Breast epithelium (tissue), 4 donors: Measurements from ENCODE around the gene ZNF846. TPM values are rescaled to one million over a fixed set of nuclear protein-coding genes. Genes with fewer than 3 reads are reported as not detected.

Source experiments
- DNase-seq, 2 donors: peaks; one replicate each; pipeline ENCODE4 v3.0.0-alpha.2; 2019; ENCODE audit warnings: low spot score in 2 of 2
- H3K27ac ChIP-seq, 2 donors: fragments of 200-600 bp; sonication (generic) in 1 of 2; one replicate each; pipeline ENCODE4 v1.5.1; 2016 to 2019; ENCODE audit warnings: mild to moderate bottlenecking in 1 of 2
- H3K27me3 ChIP-seq, 2 donors: fragments of 200-600 bp; sonication (generic) in 1 of 2; one replicate each; pipeline versions ENCODE4 v1.5.1 to v1.6.0; 2017 to 2019; ENCODE audit warnings: control low read depth in 1 of 2, mild to moderate bottlenecking in 1 of 2
- H3K36me3 ChIP-seq: fragments of 200-600 bp; one replicate; pipeline ENCODE4 v1.5.1; 2019
- H3K4me1 ChIP-seq, 2 donors: fragments of 200-600 bp; sonication (generic); one replicate each; pipeline ENCODE4 v1.5.1; 2016 to 2019; ENCODE audit warnings: control low read depth in 1 of 2
- H3K4me3 ChIP-seq, 3 donors: fragments of 200-600 bp; sonication (generic); 1 replicate in 2 of 3; 2 replicates in 1 of 3; pipeline ENCODE4 v1.5.1; 2016 to 2019; ENCODE audit warnings: mild to moderate bottlenecking in 3 of 3, moderate library complexity in 2 of 3
- H3K9me3 ChIP-seq, 2 donors: fragments of 200-600 bp; sonication (generic) in 1 of 2; one replicate each; pipeline ENCODE4 v1.5.1; 2016 to 2019; ENCODE audit warnings: control low read depth in 1 of 2
- POLR2A ChIP-seq: fragments of 450-650 bp; IDR thresholded peaks from one replicate; pipeline ENCODE4 v1.6.1; 2016; ENCODE audit warnings: antibody characterized with exemption, mild to moderate bottlenecking, moderate library complexity
- POLR2AphosphoS5 ChIP-seq, 3 donors: sonication (generic); formaldehyde crosslinking; IDR thresholded peaks; one replicate each; pipeline ENCODE4 v1.6.1; 2017; ENCODE audit warnings: antibody characterized with exemption in 3 of 3
- intact Hi-C: fragments of 100-400 bp; cut with DNase I; formaldehyde crosslinking; loops from one replicate; pipeline ENCODE4 v1.15.1; 2023; ENCODE audit warnings: low total_unique reads
- total RNA-seq, 3 donors: library from RNA; depleted of rRNA; stranded (reverse); fragments of >200 nt; gene quantifications; one replicate each; pipeline ENCODE4 v1.1.0, GENCODE V29; 2016
- TF ChIP-seq, protein P1 (sequence below), 3 donors: fragments of 450-650 bp; IDR thresholded peaks; one replicate each; pipeline ENCODE4 v1.5.1; 2016 to 2017; ENCODE audit warnings: antibody characterized with exemption in 3 of 3, mild to moderate bottlenecking in 3 of 3, moderate library complexity in 3 of 3

The ZNF846 gene
- total RNA-seq, 3 donors from 2014 or later = 10.5 to 26.7 (median 20.8) TPM

DNA sequence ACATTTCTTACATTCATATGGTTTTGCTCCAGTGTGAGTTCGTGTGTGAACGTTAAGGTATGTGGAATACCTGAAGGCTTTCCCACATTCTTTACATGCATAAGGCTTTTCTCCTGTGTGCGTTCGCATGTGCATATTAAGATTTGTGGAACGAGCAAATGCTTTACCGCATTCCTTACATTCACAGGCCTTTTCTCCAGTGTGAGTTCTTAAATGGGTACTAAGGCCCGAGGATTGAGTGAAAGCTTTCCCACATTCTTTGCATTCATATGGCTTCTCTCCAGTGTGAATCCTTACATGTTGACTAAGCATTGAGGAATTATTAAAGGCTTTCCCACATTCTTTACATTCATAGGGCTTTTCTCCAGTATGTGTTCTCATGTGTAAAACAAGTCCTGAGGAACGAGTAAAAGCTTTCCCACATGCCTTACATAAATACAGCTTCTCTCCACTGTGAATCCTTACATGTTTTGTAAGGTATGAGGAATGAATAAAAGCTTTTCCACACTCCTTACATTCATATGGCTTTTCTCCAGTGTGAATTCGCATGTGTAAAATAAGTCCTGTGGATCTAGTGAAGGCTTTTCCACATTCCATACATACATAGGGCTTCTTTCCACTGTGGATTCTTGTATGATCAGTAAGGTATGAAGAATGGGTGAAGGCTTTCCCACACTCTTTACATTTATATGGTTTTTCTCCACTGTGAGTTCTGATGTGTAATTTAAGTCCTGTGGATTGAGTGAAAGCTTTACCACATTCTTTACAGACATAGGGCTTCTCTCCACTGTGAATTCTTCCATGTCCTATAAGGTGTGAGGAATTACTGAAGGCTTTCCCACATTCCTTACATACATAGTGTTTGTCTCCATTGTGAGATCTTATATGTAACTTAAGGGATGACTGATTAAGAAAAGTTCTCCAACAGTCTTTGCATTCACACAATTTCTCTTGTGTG is 10.7 kb downstream of the ZNF846 start:
- H3K4me1 ChIP-seq = no peaks in the 10 kb centered on the region
- TF ChIP-seq POLR2AphosphoS5 (IDR thresholded peaks at IDR 0.05) = no peak
- no peak for TF ChIP-seq POLR2A
- TF ChIP-seq, protein P1, sequence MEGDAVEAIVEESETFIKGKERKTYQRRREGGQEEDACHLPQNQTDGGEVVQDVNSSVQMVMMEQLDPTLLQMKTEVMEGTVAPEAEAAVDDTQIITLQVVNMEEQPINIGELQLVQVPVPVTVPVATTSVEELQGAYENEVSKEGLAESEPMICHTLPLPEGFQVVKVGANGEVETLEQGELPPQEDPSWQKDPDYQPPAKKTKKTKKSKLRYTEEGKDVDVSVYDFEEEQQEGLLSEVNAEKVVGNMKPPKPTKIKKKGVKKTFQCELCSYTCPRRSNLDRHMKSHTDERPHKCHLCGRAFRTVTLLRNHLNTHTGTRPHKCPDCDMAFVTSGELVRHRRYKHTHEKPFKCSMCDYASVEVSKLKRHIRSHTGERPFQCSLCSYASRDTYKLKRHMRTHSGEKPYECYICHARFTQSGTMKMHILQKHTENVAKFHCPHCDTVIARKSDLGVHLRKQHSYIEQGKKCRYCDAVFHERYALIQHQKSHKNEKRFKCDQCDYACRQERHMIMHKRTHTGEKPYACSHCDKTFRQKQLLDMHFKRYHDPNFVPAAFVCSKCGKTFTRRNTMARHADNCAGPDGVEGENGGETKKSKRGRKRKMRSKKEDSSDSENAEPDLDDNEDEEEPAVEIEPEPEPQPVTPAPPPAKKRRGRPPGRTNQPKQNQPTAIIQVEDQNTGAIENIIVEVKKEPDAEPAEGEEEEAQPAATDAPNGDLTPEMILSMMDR (IDR thresholded peaks at IDR 0.05) = no peak
- peak overlapping the region in 1 of 3 donors; percentile 18 for H3K4me3 ChIP-seq
- H3K36me3 ChIP-seq = peaks cover 22% of the 10 kb centered on the region
- H3K27me3 ChIP-seq = no peaks in the 10 kb centered on the region
- peaks cover 64 to 68% of the 10 kb centered on the region in 2 donors for H3K9me3 ChIP-seq
- intact Hi-C loops = no loop called here
- no peak overlapping the region for H3K27ac ChIP-seq
- DNase-seq = no peak

DNA sequence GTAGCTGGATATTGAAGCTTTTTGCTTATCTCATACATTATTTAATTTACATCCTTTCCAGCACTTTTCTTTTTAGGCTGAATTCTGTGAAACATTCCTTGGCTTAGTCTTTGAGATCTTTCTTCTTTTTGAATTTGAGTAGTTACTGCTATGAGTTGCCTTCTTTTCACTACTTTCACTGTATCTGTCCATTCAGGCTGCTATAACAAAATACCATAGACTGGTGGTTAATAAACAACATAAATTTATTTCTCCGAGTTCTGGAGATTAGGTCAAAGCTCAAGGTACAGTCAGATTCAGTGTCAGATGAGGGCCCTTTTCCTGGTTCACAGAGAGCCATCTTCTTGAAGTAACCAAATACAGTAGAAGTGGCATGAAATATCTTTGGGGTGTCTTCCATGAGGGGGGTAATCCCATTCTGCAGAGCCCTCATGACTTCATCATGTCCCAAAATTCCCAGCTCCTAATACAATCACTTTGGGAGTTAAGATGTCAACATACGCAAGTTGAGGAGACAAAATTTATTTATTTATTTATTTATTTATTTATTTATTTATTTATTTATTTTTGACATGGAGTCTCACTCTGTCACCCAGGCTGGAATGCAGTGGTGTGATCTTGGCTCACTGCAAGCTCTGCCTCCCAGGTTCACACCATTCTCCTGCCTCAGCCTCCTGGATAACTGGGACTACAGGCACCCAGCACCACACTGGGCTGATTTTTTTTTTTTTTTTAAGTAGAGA is 15.7 kb downstream of the ZNF846 start:
- no peaks in the 10 kb centered on the region for H3K4me1 ChIP-seq
- no peak overlapping the region for H3K4me3 ChIP-seq
- H3K36me3 ChIP-seq = peaks cover 5% of the 10 kb centered on the region
- TF ChIP-seq POLR2AphosphoS5 (IDR thresholded peaks at IDR 0.05) (no peak), POLR2A (no peak)
- TF ChIP-seq, protein P1 (IDR thresholded peaks at IDR 0.05) = no peak
- peaks cover 30 to 56% of the 10 kb centered on the region in 2 donors for H3K9me3 ChIP-seq
- H3K27me3 ChIP-seq = no peaks in the 10 kb centered on the region
- no peak overlapping the region for H3K27ac ChIP-seq
- intact Hi-C loops = no loop called here
- no peak for DNase-seq

DNA sequence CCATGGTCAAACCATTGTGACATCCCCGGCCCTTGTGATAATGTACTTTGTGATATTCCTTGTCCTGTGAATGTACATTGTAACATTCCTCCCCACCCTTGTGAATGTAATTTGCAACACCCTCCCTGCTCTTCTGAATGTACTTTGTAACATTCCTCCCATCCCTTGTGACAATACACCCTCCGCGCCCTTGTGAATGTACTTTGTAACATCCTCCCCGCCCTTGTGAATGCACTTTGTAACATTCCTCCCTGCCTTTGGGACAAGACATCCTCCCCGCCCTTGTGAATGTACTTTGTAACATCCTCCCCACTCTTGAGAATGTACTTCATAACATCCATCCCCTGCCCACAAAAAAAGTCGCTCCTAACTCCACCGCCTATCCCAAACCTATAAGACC is 17.1 kb downstream of the ZNF846 start:
- TF ChIP-seq POLR2AphosphoS5 (IDR thresholded peaks at IDR 0.05) (no peak), POLR2A (no peak)
- TF ChIP-seq, protein P1 (IDR thresholded peaks at IDR 0.05) = no peak
- peaks cover 22 to 42% of the 10 kb centered on the region in 2 donors for H3K9me3 ChIP-seq
- no peak for DNase-seq
- intact Hi-C loops = no loop called here
- H3K27me3 ChIP-seq = no peaks in the 10 kb centered on the region
- H3K36me3 ChIP-seq = no peaks in the 10 kb centered on the region
- no peak overlapping the region for H3K4me3 ChIP-seq
- H3K27ac ChIP-seq = no peak overlapping the region
- H3K4me1 ChIP-seq = no peaks in the 10 kb centered on the region

DNA sequence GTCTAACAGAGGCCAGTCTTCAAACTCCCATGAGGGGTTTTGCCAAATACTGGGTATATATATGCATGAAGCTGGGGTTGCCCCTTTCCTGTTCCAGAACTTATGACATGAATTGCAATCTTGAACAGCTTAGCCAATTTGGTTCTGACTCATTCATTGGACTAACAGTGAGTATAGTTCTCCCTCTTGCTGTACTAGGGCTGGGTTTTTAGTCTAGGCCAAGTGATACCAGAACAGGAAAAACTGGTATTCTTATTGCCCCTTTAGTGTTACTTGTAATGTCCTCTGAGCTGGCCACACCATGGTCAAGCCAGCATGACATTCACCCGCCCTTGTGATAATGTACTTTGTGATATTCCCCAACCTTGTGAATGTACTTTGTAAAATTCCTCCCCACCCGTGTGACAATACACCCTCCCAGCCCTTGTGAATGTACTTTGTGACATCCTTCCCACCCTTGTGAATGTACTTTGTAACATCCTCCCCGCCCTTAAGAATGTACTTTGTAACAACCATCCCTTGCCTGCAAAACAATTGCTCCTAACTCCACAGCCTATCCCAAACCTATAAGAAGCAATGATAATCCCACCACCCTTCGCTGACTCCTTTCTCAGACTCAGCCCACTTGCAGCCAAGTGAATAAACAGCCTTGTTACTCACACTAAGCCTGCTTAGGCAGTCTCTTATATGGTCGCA is 26.9 kb downstream of the ZNF846 start:
- Histone ChIP-seq H3K36me3 (no peaks in the 10 kb centered on the region), H3K27me3 (no peaks in the 10 kb centered on the region), H3K4me3 (no peak overlapping the region)

More for the DNA sequence above, 26.9 kb downstream of the ZNF846 start:
- DNase-seq = no peak
- Histone ChIP-seq H3K4me1 (no peaks in the 10 kb centered on the region), H3K9me3 (peaks cover 3 to 4% of the 10 kb centered on the region in 2 donors), H3K27ac (no peak overlapping the region)
- TF ChIP-seq POLR2AphosphoS5 (IDR thresholded peaks at IDR 0.05) (no peak), POLR2A (no peak)
- TF ChIP-seq, protein P1 (IDR thresholded peaks at IDR 0.05) = no peak
- intact Hi-C loops = no loop called here
